ENCODE results near the gene RASD1.

The RASD1 gene

DNA sequence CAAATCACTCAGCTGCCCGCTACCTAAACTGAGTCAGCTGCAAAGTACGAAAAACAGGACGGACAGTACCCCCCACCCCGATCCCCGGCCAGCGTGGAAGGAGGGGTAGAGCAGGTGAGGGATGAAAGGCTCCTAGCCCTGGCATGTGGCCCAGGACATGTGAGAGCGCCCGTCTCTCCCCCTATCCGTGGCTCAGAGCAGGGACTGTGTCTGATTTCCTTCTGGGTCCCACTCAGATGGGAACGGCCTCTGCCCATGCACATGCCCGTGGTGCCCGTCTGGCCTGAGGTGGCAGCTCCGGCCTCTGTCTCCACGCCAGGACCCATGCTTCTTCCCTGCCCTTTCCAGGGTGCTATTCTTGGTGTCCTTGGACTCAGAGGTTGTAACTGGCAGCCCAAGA is 30.2 kb upstream of the RASD1 start:
- DNase-seq: no peak

DNA sequence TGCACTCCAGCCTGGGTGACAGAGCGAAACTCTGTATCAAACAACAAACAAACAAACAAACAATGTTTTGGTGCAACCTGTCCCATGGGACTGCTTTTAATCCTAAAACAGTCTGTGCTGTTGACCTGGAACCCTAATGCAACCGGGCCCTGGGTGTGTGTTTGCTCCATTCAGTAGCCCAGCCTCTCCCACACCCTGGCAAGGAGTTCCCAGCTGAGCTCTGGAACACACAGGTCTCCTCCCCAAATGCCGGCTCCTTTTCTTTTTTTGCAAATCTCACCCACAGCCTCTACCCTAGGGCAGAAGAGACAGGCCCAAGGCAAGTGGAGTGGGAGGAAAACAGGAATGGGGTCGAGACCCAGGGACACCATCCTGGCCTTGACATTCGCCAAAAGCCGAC is 29.8 kb upstream of the RASD1 start:
- DNase-seq: no peak

- no peak for DNase-seq
Observed at GRCh38 chr17:17525311-17525710, 29.1 kb upstream of the RASD1 start.

- no peak for DNase-seq
Observed at GRCh38 chr17:17523731-17524490, 27.7 kb upstream of the RASD1 start.

- no peak for DNase-seq
Observed at GRCh38 chr17:17523001-17523730, 27.0 kb upstream of the RASD1 start.

GRCh38 chr17:17520599-17521232 is 24.5 kb upstream of the RASD1 start:
- DNase-seq: no peak

GRCh38 chr17:17519886-17520285 is 23.7 kb upstream of the RASD1 start:
- no peak for DNase-seq

GRCh38 chr17:17518951-17519350 is 22.8 kb upstream of the RASD1 start:
- DNase-seq: no peak

DNA sequence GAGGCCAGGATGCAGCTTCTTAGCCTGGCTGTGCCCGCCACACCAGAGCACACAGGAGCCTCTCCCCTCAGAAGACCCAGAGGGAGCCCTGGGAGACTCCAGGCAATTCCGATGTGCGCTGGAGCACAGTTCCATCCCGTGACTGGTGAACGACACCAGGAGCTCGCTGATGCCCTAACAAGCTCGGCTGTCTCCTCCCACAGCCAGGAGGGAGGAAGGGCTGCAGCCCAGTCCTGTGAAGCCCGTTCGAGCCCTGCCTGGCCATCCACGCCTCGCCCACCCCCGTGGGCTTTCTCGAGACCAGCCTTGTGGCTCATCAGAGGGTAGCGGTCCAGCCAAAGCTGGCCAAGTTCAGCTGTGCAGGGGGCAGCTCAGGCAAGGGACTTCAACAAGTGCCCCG is 21.8 kb upstream of the RASD1 start:
- DNase-seq: no peak

GRCh38 chr17:17516941-17517720 is 20.9 kb upstream of the RASD1 start:
- no peak for DNase-seq

GRCh38 chr17:17515934-17516930 is 20.0 kb upstream of the RASD1 start:
- no peak for DNase-seq

- no peak for DNase-seq
Observed at GRCh38 chr17:17514993-17515933, 19.1 kb upstream of the RASD1 start.

DNA sequence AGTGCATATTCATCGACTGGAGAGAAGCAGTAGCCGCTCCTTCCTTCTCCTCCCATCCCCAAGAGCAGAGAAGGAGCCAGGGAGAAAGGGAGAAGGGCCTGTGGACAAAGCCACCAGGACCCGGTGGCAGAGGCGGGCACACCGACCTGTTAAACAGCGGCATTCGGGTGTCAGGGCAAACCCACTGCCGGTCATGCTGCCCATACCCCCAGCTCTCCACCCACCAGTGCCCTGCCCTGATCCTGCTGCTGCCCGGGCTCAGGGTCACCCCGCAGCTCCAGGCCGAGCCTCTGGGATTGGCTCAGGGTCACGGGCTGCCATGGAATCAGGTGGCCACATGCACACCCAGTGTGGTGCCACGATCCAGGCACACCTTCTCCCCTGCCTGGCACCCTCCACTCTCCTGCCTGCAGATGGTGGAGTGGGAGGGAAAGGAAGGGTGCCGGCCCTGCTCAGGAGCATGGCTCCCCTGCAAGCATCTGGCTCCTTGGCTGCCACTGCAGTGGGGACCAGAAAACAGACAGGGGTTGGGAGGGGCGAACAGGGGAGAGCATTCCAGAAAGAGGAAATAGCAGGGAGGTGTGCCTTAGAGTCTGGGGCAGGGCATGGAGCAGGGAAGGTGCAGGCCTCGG is 18.3 kb upstream of the RASD1 start:
- DNase-seq: no peak

DNA sequence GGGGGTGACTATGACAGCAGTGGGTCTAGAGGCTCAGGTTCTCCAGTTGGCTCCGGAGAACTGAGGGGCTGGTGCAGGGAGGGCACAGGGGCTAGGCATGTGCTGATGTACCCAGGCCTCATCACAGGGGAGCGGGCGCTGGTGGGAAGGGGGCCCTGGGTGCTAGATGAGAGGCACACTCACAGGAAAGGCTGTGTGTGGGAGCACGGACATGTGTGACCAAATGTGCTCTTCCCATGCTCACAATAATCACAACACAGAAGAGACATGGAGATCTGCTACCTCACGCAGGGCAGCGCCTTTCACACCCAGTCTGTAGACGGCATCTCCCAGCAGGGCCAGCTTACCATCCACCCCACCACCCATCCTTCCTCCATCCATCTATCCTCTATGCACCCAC is 17.4 kb upstream of the RASD1 start:
- no peak for DNase-seq

DNA sequence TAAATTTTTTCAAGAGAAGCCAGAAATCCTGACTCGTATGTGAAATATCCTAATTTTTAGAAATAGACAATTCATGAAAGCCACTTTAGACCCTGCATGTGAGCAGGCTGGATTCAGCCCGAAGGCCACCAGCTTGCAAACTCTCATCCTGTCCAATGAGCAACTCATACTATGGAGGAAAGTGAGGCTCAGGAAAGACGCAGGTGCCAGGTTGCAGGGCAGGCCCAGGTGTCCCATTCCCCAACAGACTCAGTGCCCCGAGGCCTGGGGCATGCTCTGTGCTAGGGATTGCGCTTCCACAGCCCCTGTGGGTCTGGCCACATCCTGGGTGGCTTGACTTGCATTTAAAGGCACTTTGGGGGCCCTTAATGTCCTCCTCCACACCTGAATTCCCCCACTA is 16.7 kb upstream of the RASD1 start:
- DNase-seq: no peak

DNA sequence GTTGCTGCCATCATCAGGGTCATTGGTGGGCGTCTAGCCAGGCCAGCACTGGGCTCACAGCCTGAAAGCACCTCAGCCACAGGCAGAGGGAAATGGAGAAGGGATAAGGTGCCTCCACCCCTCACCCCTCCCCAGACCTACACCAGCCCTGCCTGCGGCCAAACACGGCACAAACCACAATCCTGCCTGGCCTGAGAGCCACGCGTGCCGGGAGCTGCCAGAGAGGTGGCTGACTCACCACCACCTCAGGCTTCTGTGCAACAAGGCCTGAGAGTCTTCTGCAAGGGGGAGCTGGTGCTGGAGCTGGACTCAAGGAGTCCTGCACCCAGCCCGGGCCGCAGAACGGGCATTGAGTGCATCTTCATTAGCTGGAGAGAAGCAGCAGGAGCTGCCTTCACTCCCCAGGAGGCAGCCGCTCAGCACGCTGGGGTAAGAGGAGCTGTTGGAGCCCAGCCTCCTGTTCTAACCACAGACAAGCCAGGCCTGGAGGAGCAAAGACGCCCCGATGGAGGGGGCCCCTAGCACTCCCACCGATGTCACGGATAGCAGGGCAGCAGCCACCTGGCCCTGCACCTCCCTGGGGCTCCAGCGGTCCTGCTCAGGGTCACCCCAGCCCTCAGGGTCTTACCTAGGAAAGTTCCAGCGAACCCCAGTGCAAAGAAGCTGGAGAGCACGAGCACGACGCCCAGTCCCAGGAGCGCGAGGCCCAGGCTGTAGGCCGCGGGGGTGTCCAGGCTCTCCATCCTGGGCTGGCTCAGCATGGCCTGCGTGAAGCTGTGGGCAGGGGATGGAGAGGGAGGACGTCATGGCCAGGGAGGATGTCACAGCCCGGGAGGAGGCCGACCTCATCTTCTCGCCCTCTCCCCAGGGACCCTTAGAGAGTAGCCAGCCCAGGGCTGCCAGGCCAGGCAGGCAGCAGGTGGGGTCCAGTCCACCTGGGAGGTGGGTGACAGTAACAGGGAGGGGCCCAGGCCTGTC is 16.0 kb upstream of the RASD1 start:
- DNase-seq: no peak

- DNase-seq: no peak
Observed at GRCh38 chr17:17511293-17511741, 15.1 kb upstream of the RASD1 start.

GRCh38 chr17:17510456-17511292 is 14.5 kb upstream of the RASD1 start:
- DNase-seq: no peak

Data from NCI-H187 (cell line).